ENCODE results near the gene ITGB2.

Gene ITGB2

DNA sequence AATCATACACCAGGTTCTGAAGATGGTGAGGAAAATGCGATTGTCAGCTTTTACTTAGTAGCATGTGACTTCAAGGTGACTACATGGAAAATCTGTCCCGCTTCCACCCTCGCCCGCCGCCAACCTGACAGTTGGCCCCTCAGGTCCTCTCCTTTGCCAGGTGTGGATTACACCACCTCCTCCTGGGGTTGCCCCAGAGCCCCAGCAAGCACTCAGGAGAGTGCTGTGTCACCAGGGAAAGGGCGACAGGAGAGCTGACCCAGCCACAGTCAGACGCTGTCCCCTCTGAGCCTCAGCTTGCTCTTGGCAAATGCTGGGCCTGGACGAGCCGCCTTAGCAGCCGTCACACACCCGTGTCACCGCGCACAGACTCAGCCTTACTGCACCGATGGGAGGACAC lies 65.1 kb downstream of the ITGB2 start:
- Histone ChIP-seq H3K23ac (ENCODE audit: low read length) (no peak overlapping the region), H3K4me3 (ENCODE audit: low read depth, low read length) (no peak overlapping the region), H4K12ac (ENCODE audit: low read depth, low read length) (no peak overlapping the region), H2AFZ (ENCODE audit: insufficient read depth, low read length, poor library complexity) (no peak overlapping the region), H2BK12ac (ENCODE audit: low read length) (no peak overlapping the region), H2BK120ac (ENCODE audit: insufficient read depth, low read length, poor library complexity) (no peak overlapping the region), H3K4me1 (ENCODE audit: control insufficient read depth in 1 of 2, insufficient read depth in 2 of 2, low read length in 2 of 2) (no peaks in the 10 kb centered on the region), H3K27me3 (ENCODE audit: insufficient read depth, low read length) (no peaks in the 10 kb centered on the region), H3K9me3 (ENCODE audit: insufficient read depth, low read depth, low read length) (no peaks in the 10 kb centered on the region), H3K4me2 (ENCODE audit: low read length) (no peak overlapping the region), H3K79me2 (ENCODE audit: control insufficient read depth, insufficient read depth, low read length, poor library complexity) (no peaks in the 10 kb centered on the region), H3K9ac (ENCODE audit: low read length) (no peak overlapping the region), H3K4ac (ENCODE audit: low read depth, low read length) (no peak overlapping the region), H2AK5ac (ENCODE audit: low read length) (no peak overlapping the region), H4K91ac (ENCODE audit: low read depth, low read length) (no peak overlapping the region), H4K8ac (ENCODE audit: low read depth, low read length) (no peak overlapping the region), H3K79me1 (ENCODE audit: low read length) (no peaks in the 10 kb centered on the region), H3K27ac (ENCODE audit: low read depth, low read length) (no peak overlapping the region), H3K18ac (ENCODE audit: low read length) (no peak overlapping the region), H3K14ac (ENCODE audit: low read length) (no peak overlapping the region), H2BK5ac (ENCODE audit: low read depth, low read length, poor library complexity) (no peak overlapping the region), H3K36me3 (ENCODE audit: control insufficient read depth in 1 of 2, insufficient read depth in 2 of 2, low read length in 2 of 2) (peaks cover 69 to 72% of the 10 kb centered on the region in 2 experiments)
- no peak for DNase-seq
- WGBS (ENCODE audit: extremely low coverage, insufficient coverage, insufficient read length) = no CpG with 5 or more reads among the region's 14 CpGs

DNA sequence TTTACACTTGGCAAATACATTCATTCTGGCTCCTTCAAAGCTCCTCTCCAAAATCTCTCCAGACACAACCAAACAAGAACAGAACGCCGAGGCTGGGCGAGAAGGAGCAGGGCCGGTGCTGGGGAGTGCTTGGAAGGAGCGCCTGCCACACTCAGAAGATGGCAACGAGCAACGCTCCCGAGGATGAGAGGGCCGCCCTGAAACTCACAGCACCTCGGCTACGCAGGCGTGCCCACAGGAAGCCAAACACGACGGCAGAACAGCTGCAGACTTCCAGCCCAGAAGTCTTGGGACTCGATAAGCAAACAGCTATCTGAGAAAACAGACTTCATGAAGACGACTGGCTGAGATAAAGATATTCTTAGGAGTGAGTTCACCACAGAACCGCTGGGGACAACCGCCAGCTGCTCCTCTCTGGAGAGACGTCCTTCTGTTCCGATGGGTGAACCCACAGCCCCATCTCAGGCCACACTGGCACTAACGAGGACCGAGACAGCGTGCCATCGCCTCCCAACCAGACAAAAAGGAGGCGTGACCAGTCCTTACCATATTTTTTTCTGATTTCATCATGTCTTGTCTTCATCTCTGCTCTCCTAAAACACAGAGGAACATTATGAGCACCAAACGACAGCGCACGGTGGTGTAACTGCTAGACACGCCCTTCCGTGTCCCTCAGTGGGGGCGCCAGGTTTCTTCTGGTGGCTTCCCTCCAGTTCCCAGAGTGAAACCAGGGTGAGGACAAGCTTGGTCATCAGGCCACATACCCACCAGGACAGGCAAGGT lies 65.8 kb downstream of the ITGB2 start:
- Histone ChIP-seq H2AK5ac (ENCODE audit: low read length) (no peak overlapping the region), H3K23ac (ENCODE audit: low read length) (no peak overlapping the region), H4K12ac (ENCODE audit: low read depth, low read length) (no peak overlapping the region), H3K79me1 (ENCODE audit: low read length) (no peaks in the 10 kb centered on the region), H3K9me3 (ENCODE audit: insufficient read depth, low read depth, low read length) (no peaks in the 10 kb centered on the region), H3K27me3 (ENCODE audit: insufficient read depth, low read length) (no peaks in the 10 kb centered on the region), H4K8ac (ENCODE audit: low read depth, low read length) (no peak overlapping the region), H2AFZ (ENCODE audit: insufficient read depth, low read length, poor library complexity) (no peak overlapping the region), H3K27ac (ENCODE audit: low read depth, low read length) (no peak overlapping the region), H3K79me2 (ENCODE audit: control insufficient read depth, insufficient read depth, low read length, poor library complexity) (no peaks in the 10 kb centered on the region), H2BK120ac (ENCODE audit: insufficient read depth, low read length, poor library complexity) (no peak overlapping the region), H3K18ac (ENCODE audit: low read length) (no peak overlapping the region), H3K4me1 (ENCODE audit: control insufficient read depth in 1 of 2, insufficient read depth in 2 of 2, low read length in 2 of 2) (no peaks in the 10 kb centered on the region), H2BK5ac (ENCODE audit: low read depth, low read length, poor library complexity) (no peak overlapping the region), H3K36me3 (ENCODE audit: control insufficient read depth in 1 of 2, insufficient read depth in 2 of 2, low read length in 2 of 2) (peaks cover 72 to 77% of the 10 kb centered on the region in 2 experiments), H3K14ac (ENCODE audit: low read length) (no peak overlapping the region), H3K4me2 (ENCODE audit: low read length) (no peak overlapping the region), H3K9ac (ENCODE audit: low read length) (no peak overlapping the region), H4K91ac (ENCODE audit: low read depth, low read length) (no peak overlapping the region), H3K4me3 (ENCODE audit: low read depth, low read length) (no peak overlapping the region), H3K4ac (ENCODE audit: low read depth, low read length) (peak overlapping the region; percentile 31), H2BK12ac (ENCODE audit: low read length) (no peak overlapping the region)
- no CpG with 5 or more reads among the region's 31 CpGs for WGBS (ENCODE audit: extremely low coverage, insufficient coverage, insufficient read length)
- DNase-seq = no peak

DNA sequence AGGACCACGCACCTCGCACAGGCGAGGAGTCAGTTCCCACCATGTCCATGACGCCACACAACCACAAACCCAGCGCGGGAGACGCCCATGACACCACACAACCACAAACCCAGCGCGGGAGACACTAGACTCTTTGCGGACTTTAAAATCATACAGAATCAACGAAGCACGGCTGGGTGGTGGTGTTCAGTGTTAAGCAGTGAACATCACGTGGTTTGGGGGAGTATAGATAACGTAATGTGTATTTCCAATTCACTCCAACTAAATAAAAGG lies 66.4 kb downstream of the ITGB2 start:
- Histone ChIP-seq H4K91ac (ENCODE audit: low read depth, low read length) (no peak overlapping the region), H3K4me3 (ENCODE audit: low read depth, low read length) (no peak overlapping the region), H2BK5ac (ENCODE audit: low read depth, low read length, poor library complexity) (no peak overlapping the region), H2BK120ac (ENCODE audit: insufficient read depth, low read length, poor library complexity) (no peak overlapping the region), H3K9ac (ENCODE audit: low read length) (no peak overlapping the region), H4K12ac (ENCODE audit: low read depth, low read length) (no peak overlapping the region), H3K9me3 (ENCODE audit: insufficient read depth, low read depth, low read length) (no peaks in the 10 kb centered on the region), H2AK5ac (ENCODE audit: low read length) (no peak overlapping the region), H3K14ac (ENCODE audit: low read length) (no peak overlapping the region), H4K8ac (ENCODE audit: low read depth, low read length) (no peak overlapping the region), H3K27me3 (ENCODE audit: insufficient read depth, low read length) (no peaks in the 10 kb centered on the region), H3K27ac (ENCODE audit: low read depth, low read length) (no peak overlapping the region), H3K18ac (ENCODE audit: low read length) (no peak overlapping the region), H3K4me1 (ENCODE audit: control insufficient read depth in 1 of 2, insufficient read depth in 2 of 2, low read length in 2 of 2) (no peaks in the 10 kb centered on the region), H3K36me3 (ENCODE audit: control insufficient read depth in 1 of 2, insufficient read depth in 2 of 2, low read length in 2 of 2) (peaks cover 73 to 78% of the 10 kb centered on the region in 2 experiments), H3K79me2 (ENCODE audit: control insufficient read depth, insufficient read depth, low read length, poor library complexity) (no peaks in the 10 kb centered on the region), H2BK12ac (ENCODE audit: low read length) (no peak overlapping the region), H2AFZ (ENCODE audit: insufficient read depth, low read length, poor library complexity) (no peak overlapping the region), H3K4me2 (ENCODE audit: low read length) (no peak overlapping the region), H3K4ac (ENCODE audit: low read depth, low read length) (no peak overlapping the region), H3K23ac (ENCODE audit: low read length) (no peak overlapping the region), H3K79me1 (ENCODE audit: low read length) (no peaks in the 10 kb centered on the region)
- no peak for DNase-seq
- WGBS (ENCODE audit: extremely low coverage, insufficient coverage, insufficient read length) = no CpG with 5 or more reads among the region's 14 CpGs

DNA sequence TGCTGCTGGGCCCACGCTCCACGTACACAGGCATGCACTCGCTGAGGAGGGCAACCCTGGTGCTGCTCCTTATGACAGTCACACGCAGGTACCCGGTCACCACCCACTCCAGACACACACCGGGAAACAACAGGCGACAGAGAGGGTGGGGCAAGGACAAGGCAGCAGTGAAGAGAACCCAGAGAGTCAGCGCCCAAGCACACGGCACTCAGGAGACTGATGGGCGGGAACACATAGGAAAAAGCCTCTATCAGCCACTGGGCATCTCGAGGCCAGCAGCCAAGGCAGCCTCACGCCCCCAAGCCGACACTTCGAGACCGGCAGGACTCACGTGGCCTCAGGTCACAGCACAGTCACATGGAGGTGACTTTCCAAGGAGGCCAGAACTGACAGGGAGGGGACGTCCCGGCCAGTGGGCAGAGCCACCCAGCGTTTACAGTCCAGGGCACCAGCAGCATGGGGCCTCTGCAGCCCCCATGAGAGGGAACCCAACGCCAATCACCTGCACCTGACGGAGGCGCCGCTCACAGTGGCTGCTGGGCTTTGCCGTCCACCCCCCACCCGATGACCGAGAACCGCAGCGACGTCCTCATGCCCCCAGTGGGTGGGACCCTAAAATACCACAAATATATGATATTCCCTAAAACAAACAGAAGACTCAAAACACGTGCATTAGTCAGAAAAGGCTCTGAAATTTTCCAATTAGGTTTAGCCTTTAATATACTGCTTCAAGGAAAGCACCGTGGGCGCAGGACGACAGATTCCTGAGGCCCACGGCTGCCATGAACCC lies 66.9 kb downstream of the ITGB2 start:
- no CpG with 5 or more reads among the region's 34 CpGs for WGBS (ENCODE audit: extremely low coverage, insufficient coverage, insufficient read length)
- no peaks in the 10 kb centered on the region for H3K79me1 ChIP-seq (ENCODE audit: low read length)
- H3K14ac ChIP-seq (ENCODE audit: low read length) = no peak overlapping the region
- H2BK5ac ChIP-seq (ENCODE audit: low read depth, low read length, poor library complexity) = no peak overlapping the region
- DNase-seq = no peak
- peaks cover 73 to 78% of the 10 kb centered on the region in 2 experiments for H3K36me3 ChIP-seq (ENCODE audit: control insufficient read depth in 1 of 2, insufficient read depth in 2 of 2, low read length in 2 of 2)
- H4K8ac ChIP-seq (ENCODE audit: low read depth, low read length) = no peak overlapping the region
- H2BK120ac ChIP-seq (ENCODE audit: insufficient read depth, low read length, poor library complexity) = no peak overlapping the region
- H3K4me2 ChIP-seq (ENCODE audit: low read length) = no peak overlapping the region
- H4K91ac ChIP-seq (ENCODE audit: low read depth, low read length) = no peak overlapping the region
- H3K27ac ChIP-seq (ENCODE audit: low read depth, low read length) = no peak overlapping the region
- H3K4ac ChIP-seq (ENCODE audit: low read depth, low read length) = peak overlapping the region; percentile 55
- no peak overlapping the region for H2AK5ac ChIP-seq (ENCODE audit: low read length)
- H4K12ac ChIP-seq (ENCODE audit: low read depth, low read length) = no peak overlapping the region
- peak overlapping the region; percentile 77 for H3K18ac ChIP-seq (ENCODE audit: low read length)
- no peak overlapping the region for H3K9ac ChIP-seq (ENCODE audit: low read length)
- H3K27me3 ChIP-seq (ENCODE audit: insufficient read depth, low read length) = no peaks in the 10 kb centered on the region
- H2BK12ac ChIP-seq (ENCODE audit: low read length) = no peak overlapping the region
- H2AFZ ChIP-seq (ENCODE audit: insufficient read depth, low read length, poor library complexity) = no peak overlapping the region
- H3K23ac ChIP-seq (ENCODE audit: low read length) = no peak overlapping the region
- H3K4me3 ChIP-seq (ENCODE audit: low read depth, low read length) = no peak overlapping the region
- H3K9me3 ChIP-seq (ENCODE audit: insufficient read depth, low read depth, low read length) = no peaks in the 10 kb centered on the region
- no peaks in the 10 kb centered on the region for H3K79me2 ChIP-seq (ENCODE audit: control insufficient read depth, insufficient read depth, low read length, poor library complexity)
- no peaks in the 10 kb centered on the region for H3K4me1 ChIP-seq (ENCODE audit: control insufficient read depth in 1 of 2, insufficient read depth in 2 of 2, low read length in 2 of 2)
